Activated CD4-positive, alpha-beta T cell treated with anti-CD3 and anti-CD28 coated beads, Interleukin-2, amount 10 ng/mL, durations not matched to agents 24 days and 14 days (primary cell): ENCODE measurements around the gene NQO1. TPM values are rescaled to one million over a fixed set of nuclear protein-coding genes. Genes with fewer than 3 reads are reported as not detected.
"Not testable (repeated sequence)": the region's sequence is repeated elsewhere in the genome, so short reads cannot be mapped to it uniquely, and the experiment has no call there.

Experiments
- DNase-seq: peaks from one replicate; pipeline ENCODE4 v3.0.0; 2022
- H3K27ac Mint-ChIP-seq: one replicate; pipeline ENCODE4 v1.8.0; 2022; ENCODE audit warnings: mild to moderate bottlenecking, mixed read lengths
- H3K27me3 Mint-ChIP-seq: one replicate; pipeline ENCODE4 v1.8.0; 2022; ENCODE audit warnings: mixed read lengths
- H3K36me3 Mint-ChIP-seq: one replicate; pipeline ENCODE4 v1.8.0; 2022; ENCODE audit warnings: low read depth, mild to moderate bottlenecking, mixed read lengths
- H3K4me1 Mint-ChIP-seq: one replicate; pipeline ENCODE4 v1.8.0; 2021; ENCODE audit warnings: mixed read lengths
- H3K4me3 Mint-ChIP-seq: one replicate; pipeline ENCODE4 v1.8.0; 2022; ENCODE audit warnings: mild to moderate bottlenecking, moderate library complexity, mixed read lengths
- H3K9me3 Mint-ChIP-seq: one replicate; pipeline ENCODE4 v1.8.0; 2021; ENCODE audit warnings: mixed read lengths
- intact Hi-C: fragments of 100-400 bp; cut with micrococcal nuclease; formaldehyde crosslinking; loops from one replicate; pipeline ENCODE4 v1.15.1; 2023
- total RNA-seq: library from RNA; stranded (reverse); gene quantifications from 2 replicates; pipeline ENCODE4 v1.2.3, GENCODE V29; 2022

The NQO1 gene
- total RNA-seq = 9.2 and 9.8 TPM in 2 replicates

GRCh38 chr16:69726313-69727060 lies at the start of gene NQO1:
Gene NQO1 (minus strand): TSS chr16:69726560. CDS start chr16:69726439, 121 bp downstream.
- H3K27me3 Mint-ChIP-seq = no peaks in the 10 kb centered on the region

GRCh38 chr16:69775563-69775962 lies 49.2 kb upstream of the NQO1 start:
- no peak for DNase-seq
- intact Hi-C loops = no loop called here
- peaks cover 9% of the 10 kb centered on the region for H3K9me3 Mint-ChIP-seq
- H3K4me3 Mint-ChIP-seq = no peak overlapping the region
- H3K4me1 Mint-ChIP-seq = peaks cover 20% of the 10 kb centered on the region
- H3K36me3 Mint-ChIP-seq = peaks cover 32% of the 10 kb centered on the region
- no peaks in the 10 kb centered on the region for H3K27me3 Mint-ChIP-seq
- H3K27ac Mint-ChIP-seq = no peak overlapping the region

More at GRCh38 chr16:69726313-69727060, at the start of gene NQO1:
- H3K27ac Mint-ChIP-seq = peak within 1 kb of the TSS; percentile 98
- no peaks in the 10 kb centered on the region for H3K36me3 Mint-ChIP-seq
- intact Hi-C loops = loop anchor here (1.0 to 2.0 kb wide), 2 partner anchors 17 to 28 kb away; partner anchors contain the start of gene NOB1
- H3K4me1 Mint-ChIP-seq = peaks cover 38% of the 10 kb centered on the region
- H3K4me3 Mint-ChIP-seq = peak within 1 kb of the TSS; percentile 93
- no peaks in the 10 kb centered on the region for H3K9me3 Mint-ChIP-seq
- DNase-seq = peak; percentile 98

DNA sequence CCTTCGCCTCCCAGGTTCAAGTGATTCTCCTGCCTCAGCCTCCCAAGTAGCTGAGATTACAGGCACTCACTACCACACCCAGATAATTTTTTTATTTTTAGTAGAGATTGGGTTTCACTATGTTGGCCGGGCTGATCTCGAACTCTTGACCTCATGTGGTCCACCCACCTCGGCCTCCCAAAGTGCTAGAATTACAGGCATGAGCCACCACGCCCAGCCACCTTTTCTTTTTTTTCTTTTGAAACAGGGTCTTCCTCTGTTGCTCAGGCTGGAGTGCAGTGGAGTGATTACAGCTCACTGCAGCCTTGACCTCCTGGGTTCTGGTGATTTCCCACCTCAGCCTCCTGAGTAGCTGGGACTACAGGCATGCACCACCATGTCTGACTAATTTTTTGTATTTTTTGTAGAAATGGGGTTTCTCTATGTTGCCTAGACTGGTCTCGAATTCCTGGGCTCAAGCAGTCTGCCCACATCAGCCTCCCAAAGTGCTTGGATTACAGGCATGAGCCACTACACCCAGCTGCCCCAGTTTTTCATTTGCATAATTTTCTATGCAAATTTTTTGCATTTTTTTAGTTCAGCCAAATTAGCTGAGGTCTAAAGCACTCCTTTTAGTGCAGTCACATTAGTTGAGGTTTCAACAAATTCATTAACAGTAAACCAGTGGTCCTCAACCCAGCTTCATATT lies 47.0 kb upstream of the NQO1 start:
- peak overlapping the region; percentile 68 for H3K27ac Mint-ChIP-seq
- H3K9me3 Mint-ChIP-seq = peaks cover 9% of the 10 kb centered on the region
- no peaks in the 10 kb centered on the region for H3K27me3 Mint-ChIP-seq
- no peak for DNase-seq
- H3K36me3 Mint-ChIP-seq = peaks cover 28% of the 10 kb centered on the region
- H3K4me3 Mint-ChIP-seq = no peak overlapping the region
- H3K4me1 Mint-ChIP-seq = peaks cover 23% of the 10 kb centered on the region
- intact Hi-C loops = no loop called here

DNA sequence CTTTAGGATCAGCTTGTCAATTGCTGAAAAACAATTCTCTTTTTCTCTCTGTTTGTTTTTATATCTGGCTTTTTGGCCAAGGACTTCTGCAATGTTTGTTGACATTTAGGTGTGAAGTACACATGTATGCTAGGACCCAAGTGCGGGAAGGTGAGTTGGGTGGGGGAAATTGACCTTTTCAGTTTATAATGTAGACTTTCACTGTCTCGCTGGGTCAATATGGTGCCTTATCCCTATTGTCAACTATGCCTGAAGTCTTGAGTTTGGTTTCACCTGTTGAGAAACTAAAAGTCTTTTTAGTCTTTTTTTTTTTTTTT lies 45.2 kb upstream of the NQO1 start:
- Mint-ChIP-seq H3K27ac (no peak overlapping the region), H3K4me1 (peaks cover 31% of the 10 kb centered on the region), H3K4me3 (no peak overlapping the region), H3K36me3 (peaks cover 26% of the 10 kb centered on the region), H3K27me3 (no peaks in the 10 kb centered on the region), H3K9me3 (peaks cover 9% of the 10 kb centered on the region)
- no peak for DNase-seq
- intact Hi-C loops = no loop called here

- Mint-ChIP-seq H3K9me3 (no peaks in the 10 kb centered on the region), H3K36me3 (peaks cover 11% of the 10 kb centered on the region), H3K27ac (no peak overlapping the region), H3K27me3 (no peaks in the 10 kb centered on the region), H3K4me1 (peaks cover 36% of the 10 kb centered on the region), H3K4me3 (no peak overlapping the region)
- intact Hi-C loops = no loop called here
- DNase-seq = no peak
These were observed 43.0 kb upstream of the NQO1 start for GRCh38 chr16:69769404-69769803.

- peaks cover 7% of the 10 kb centered on the region for H3K36me3 Mint-ChIP-seq
- H3K4me3 Mint-ChIP-seq = no peak overlapping the region
- DNase-seq = no peak
- no peaks in the 10 kb centered on the region for H3K27me3 Mint-ChIP-seq
- no peak overlapping the region for H3K27ac Mint-ChIP-seq
- peaks cover 36% of the 10 kb centered on the region for H3K4me1 Mint-ChIP-seq
- H3K9me3 Mint-ChIP-seq = no peaks in the 10 kb centered on the region
- intact Hi-C loops = no loop called here
These were observed 42.3 kb upstream of the NQO1 start for GRCh38 chr16:69768666-69769065.

DNA sequence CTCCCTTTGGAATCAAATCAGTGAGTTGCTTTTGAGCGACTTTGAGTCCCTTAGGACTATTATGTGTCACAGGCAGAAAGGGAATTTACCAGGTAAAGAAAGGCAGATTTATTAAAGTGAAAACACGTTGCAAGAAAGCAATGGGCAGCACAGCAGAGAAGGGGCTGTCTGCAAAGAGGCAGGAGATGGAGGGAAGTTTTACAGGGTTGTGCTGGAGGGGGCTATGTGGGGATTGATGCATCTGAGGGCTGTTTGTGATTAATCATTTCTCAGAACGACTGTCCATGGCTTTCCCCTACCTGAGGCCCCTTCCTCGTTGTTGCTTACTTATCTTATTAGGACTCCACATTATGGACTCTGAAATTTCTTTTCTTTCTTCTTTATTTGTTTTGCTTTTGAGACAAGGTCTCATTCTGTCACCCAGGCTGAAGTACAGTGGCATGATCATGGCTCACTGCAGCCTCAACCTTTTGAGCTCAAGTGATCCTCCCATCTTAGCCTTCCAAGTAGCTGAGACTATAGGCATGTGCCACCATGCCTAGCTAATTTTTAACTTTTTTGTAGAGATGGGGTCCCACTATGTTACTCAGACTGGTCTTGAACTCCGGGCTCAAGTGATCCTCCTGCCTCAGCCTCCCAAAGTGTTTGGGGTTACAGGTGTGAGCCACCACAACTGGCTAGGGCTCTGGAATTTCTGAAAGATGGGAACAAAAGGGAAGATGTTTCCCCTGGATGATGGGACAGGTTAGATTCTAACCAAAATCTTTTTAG lies 41.3 kb upstream of the NQO1 start:
- no peak for DNase-seq
- Mint-ChIP-seq H3K27ac (peak overlapping the region; percentile 19), H3K4me3 (no peak overlapping the region), H3K27me3 (no peaks in the 10 kb centered on the region), H3K9me3 (no peaks in the 10 kb centered on the region), H3K4me1 (peaks cover 37% of the 10 kb centered on the region), H3K36me3 (peaks cover 12% of the 10 kb centered on the region)
- intact Hi-C loops = no loop called here

- Mint-ChIP-seq H3K36me3 (peaks cover 16% of the 10 kb centered on the region), H3K4me1 (peaks cover 27% of the 10 kb centered on the region), H3K9me3 (no peaks in the 10 kb centered on the region), H3K4me3 (peak overlapping the region; percentile 94), H3K27ac (peak overlapping the region; percentile 95), H3K27me3 (no peaks in the 10 kb centered on the region)
- DNase-seq = no peak
- intact Hi-C loops = loop anchor here (5.0 kb wide), 1 partner anchor 196 kb away; the partner anchor contains the start of gene NFAT5
These were observed 37.2 kb upstream of the NQO1 start for GRCh38 chr16:69763599-69763942.

DNA sequence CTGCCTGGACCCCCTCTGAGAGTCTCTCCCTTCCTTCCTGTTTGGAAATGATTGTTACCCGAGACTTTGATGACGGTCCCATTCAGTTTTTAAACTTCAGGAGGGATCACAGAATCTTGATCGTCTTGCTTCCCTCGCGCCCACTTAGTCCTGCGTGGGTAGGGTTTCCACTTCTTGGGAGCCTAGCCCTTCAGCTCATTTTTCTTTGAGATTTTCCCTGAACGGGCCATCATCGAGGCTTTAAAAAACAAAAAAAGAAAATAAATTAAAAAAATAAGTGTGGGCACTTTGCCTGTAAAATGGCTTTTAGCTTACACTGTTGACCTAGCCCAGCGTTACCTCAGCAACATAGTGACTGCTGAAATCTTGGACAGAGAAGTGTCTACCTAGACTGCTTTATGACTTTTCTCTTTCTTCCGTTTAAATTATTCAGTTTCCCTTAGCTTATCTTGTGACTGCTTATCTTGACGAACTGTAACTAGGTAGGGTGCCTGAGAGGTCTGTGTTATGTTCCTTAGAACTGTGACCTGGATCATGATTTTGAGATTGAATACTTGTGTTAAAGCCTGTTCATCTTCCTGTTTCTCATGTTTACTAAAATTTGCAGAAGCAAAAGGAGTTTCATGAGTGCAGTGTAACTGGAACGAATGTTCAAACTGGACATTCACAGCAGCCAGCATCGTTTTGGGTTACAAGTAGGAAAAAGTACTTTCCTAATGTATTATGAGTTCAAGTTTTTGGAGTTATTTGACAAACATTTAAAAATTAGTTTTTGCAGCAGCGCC lies 36.6 kb upstream of the NQO1 start:
- Mint-ChIP-seq H3K27ac (peak overlapping the region; percentile 95), H3K27me3 (no peaks in the 10 kb centered on the region), H3K4me1 (peaks cover 26% of the 10 kb centered on the region), H3K4me3 (peak overlapping the region; percentile 94), H3K9me3 (no peaks in the 10 kb centered on the region), H3K36me3 (peaks cover 16% of the 10 kb centered on the region)
- DNase-seq = no peak
- intact Hi-C loops = loop anchor here (1.0 to 5.0 kb wide), 2 partner anchors 9 to 196 kb away; partner anchors contain the start of genes NFAT5 and NOB1

DNA sequence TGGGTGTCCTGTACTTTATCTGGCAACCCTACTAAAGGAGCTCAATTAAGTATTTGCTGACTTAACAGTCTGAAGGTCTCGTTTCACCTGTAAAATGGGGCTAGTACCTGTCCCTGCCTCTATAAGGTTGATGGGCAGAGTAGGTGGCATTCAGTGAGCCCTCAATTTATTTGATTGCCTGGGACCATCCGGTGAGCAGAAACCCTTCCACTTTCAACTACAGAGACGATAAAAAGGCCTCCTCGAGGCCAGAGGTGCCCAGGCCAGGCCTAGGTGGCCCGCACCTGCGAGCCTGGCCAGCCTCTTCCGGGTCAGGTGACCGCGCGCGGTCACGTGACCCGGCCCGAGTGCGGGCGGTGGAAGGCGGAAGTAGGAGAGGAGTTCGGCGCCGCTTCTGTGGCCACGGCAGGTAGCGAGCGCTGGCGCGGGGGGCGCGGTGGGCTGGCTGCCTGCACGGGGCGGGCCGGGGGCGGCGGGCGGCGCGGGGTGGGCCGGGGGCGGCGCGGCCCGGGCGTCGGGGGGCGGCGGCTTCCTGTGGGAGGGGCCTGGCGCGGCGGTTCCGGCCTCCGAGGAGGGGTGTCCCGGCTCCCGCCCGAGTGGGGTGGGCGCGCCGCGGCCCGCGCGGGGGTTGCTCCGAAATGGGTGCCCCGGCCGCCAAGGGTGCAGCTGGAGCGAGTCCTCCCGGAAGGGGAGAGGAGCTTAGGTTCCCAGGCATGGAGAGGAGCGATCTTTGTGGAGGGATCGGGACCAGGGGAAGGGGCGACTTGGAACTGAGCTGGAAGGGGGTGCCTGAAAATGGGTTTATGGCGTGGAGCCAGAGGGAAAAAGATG lies 35.8 kb upstream of the NQO1 start, which contains the start of gene WWP2:
TSS of gene WWP2 (plus strand) at position 350 of the 831 bp plus-strand sequence. CDS start 24,679 bp downstream, outside the sequence.
- peak within 1 kb of the TSS; percentile 94 for H3K4me3 Mint-ChIP-seq
- peak within 1 kb of the TSS; percentile 95 for H3K27ac Mint-ChIP-seq
- H3K9me3 Mint-ChIP-seq = no peaks in the 10 kb centered on the region
- H3K27me3 Mint-ChIP-seq = no peaks in the 10 kb centered on the region
- H3K4me1 Mint-ChIP-seq = peaks cover 22% of the 10 kb centered on the region
- peaks cover 16% of the 10 kb centered on the region for H3K36me3 Mint-ChIP-seq
- intact Hi-C loops = loop anchor here (1.0 to 5.0 kb wide), 2 partner anchors 8 to 195 kb away; partner anchors contain the start of genes NFAT5 and NOB1
- DNase-seq = peak; percentile 92

DNA sequence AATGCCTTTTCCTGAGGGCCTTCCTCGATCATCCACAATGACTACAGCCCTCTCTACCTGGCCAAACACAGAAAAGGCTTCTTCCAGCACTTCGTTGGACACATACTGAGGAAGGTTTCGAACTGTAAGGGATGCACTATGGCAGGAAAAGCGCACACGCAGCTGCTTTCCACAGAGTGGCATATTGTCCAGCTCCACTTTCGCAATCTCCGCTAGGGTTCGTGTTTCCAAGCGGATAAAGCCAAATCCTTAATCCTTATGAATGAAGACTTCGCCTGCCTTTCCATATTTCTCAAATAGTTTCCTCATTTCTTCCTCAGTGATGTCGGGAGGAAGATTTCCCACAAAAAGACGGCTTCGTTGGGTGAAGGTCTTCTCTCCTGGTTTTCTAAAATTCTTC lies 31.0 kb upstream of the NQO1 start:
- intact Hi-C loops, H3K27me3 Mint-ChIP-seq, H3K27ac Mint-ChIP-seq, H3K4me3 Mint-ChIP-seq, DNase-seq, H3K9me3 Mint-ChIP-seq: not testable (repeated sequence)
- H3K4me1 Mint-ChIP-seq = peaks cover 25% of the 10 kb centered on the region
- peaks cover 21% of the 10 kb centered on the region for H3K36me3 Mint-ChIP-seq

- intact Hi-C loops = no loop called here
- H3K27me3 Mint-ChIP-seq = no peaks in the 10 kb centered on the region
- no peak overlapping the region for H3K4me3 Mint-ChIP-seq
- no peak overlapping the region for H3K27ac Mint-ChIP-seq
- no peaks in the 10 kb centered on the region for H3K9me3 Mint-ChIP-seq
- DNase-seq = no peak
- H3K4me1 Mint-ChIP-seq = peaks cover 27% of the 10 kb centered on the region
- H3K36me3 Mint-ChIP-seq = peaks cover 24% of the 10 kb centered on the region
These were observed 30.3 kb upstream of the NQO1 start for GRCh38 chr16:69756705-69757104.
